T-helper 22 cell (primary cell): ENCODE results near the gene APOBEC2.

Source experiments
- DNase-seq: peaks from one replicate; pipeline ENCODE4 v3.0.0-alpha.2; 2020; ENCODE audit warnings: low read depth

The APOBEC2 gene

DNA sequence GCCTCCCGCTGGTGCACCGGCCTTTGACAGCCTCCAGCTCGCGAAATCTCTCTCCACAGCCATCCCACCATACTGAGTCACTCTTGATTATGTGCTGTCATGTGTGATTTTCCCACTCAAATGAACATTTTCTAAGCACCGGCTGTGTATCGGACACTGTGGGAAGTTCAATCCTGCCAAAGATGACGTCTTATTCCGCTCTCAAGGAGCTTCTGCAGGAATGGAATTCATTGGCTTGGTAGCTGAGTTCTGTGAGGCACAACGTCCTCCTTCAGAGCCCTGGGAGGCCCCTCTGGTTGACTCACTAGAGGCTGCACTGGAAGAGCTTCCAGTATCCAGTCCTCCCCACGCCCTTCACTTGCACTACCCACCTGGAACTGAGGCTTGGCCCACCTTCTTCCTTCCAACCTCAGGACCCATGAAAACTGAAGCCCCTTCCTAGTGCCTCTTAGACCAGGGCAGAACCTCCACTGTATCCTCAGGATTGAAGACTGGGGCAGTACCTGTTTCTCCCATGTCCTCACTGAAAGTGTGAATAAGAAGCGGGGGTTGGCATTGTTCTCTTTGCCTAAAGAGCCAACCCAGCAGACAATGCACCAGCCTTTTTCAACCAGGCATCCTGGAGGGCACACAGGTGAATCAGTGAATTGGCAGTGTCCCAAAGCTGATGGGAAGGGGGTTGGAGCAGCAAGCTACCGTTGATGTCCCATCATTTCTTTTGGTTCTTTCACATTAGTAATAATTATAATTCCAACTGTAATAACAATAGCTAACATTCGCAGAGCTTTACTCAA is 15.7 kb upstream of the APOBEC2 start:
- no peak for DNase-seq

DNA sequence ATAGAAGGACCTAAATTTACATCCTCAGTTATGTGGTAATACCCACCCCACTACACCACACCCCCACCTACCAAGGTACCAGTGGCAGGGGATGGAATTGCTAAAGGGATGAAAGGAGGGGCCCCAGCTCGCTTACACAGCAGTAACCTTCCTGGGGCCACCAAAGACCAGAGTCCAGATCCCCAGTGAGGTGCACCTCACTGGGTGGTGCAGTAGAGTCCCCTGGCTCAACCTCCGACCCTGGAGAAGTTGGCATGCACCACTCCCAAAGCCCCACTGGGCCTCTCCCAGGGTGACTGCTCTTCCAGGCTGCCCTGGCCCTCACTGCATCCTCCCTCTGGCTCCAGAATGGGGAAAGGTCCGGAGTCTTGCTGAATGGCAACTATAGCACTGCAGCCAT is 14.8 kb upstream of the APOBEC2 start:
- no peak for DNase-seq

DNA sequence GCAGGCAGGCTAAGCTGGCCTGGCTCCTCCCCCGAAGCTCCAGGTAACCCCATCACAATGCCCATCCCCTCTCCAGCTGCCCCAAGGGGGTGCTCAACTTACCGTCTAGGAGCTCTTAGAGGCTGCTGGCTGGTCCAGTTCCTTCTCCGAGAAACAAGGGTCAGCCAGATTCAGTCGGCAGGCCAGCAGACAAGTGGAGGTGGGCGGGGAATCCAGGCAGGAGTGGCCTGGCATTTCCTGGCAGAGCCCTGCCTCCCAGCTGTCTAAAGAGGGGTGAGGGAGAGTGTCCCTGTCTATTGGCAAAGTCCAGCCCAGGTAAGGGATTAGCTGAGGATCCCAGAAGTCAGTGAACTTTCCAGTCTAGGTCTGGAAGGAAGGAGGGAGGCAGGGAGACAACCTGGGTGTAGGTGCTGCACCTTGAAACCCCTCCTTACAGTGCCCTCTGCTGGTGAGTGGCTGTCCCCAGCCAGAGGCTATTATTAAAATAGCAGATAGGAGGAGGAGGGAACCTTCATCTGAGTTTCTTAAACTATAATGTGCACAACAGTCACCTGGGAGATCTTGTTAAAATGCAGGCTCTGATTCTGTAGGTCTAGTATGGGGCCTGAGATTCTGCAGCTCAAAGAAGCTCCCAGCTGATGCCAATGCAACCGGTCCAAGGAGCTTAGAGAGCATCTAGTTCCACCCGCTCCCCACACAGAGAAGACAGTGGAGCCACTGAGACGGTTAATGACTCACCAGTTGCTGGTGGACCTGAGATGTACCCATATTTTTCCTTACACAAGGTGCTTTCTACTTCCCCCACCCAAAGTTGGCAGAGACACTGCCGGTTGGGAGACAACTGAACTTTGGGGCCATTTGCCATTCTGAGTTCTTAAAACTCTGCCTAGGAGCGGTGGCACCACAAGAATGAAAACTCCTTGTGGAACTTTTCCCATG is 13.7 kb upstream of the APOBEC2 start, which contains the start of gene UNC5CL:
Gene UNC5CL, minus strand, starts transcription at position 162 of the 939 bp plus-strand sequence. CDS start 4,147 bp downstream, outside the sequence.
- DNase-seq = no peak

DNA sequence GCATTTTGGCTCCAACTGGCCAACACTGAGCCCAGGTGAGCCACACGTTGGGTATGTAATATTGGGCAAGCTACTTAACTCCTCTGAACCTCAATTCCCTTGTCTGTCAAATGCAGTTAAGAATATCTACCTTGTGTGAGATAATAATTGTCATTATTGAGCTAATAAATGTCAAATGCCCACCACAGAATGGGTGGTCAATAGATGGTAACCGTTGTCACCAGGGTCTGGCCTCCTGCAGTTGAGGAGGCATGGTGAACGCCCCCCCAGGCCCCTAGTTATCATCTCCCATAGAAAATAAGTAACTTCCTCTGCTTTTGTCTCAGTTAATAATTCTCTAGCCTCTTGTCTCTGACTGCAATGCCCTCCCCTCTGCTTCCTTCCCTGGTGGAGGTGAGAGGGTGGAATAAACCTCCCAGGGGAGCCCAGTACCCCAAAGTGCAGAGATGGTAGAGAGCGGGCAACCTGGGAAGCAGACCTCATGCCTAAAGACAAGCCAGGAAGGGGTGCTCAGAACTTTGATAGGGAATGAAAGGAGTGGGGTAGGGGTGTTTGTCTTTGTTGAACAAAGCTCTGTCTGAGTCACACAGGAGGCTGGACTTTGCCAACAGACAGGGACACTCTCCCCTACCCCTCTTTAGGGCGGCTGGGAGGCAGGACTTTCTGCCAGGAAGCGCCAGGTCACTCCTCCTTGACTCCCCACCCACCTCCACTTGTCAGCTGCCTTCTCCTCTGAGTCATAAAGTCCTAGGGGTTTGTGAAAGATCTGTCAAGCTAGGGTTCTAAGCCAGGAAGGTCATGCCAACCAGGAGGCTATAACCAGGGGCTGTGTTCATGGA is 12.7 kb upstream of the APOBEC2 start:
- DNase-seq = no peak

DNA sequence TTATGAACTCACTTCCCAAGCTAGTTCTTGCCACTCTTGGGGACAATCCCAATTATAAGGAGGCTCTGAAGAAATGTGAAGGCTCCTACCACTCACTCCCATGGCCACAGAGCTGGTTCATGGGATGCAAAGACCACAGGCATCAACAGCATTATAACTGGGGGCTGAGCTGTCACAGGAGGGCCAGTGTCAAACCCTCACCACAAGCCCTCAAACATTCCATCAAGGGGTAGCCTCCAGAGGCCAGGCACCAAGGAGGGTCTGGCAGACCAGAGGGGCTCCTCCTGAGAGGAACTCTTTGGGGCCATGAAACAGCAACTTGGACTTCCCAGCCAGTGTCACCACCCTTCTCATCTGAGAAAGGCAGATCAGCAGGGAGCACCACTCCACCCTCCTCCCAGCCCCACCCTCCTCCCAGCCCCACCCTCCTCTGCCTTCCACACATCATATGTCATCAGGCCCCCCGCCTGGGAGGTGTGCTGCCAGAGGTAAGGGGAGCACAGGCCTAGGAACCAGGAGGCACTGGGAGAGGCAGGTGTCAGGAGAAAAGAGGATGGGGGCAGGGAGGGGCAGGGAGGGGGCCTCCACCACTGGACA is 12.0 kb upstream of the APOBEC2 start:
- no peak for DNase-seq

DNA sequence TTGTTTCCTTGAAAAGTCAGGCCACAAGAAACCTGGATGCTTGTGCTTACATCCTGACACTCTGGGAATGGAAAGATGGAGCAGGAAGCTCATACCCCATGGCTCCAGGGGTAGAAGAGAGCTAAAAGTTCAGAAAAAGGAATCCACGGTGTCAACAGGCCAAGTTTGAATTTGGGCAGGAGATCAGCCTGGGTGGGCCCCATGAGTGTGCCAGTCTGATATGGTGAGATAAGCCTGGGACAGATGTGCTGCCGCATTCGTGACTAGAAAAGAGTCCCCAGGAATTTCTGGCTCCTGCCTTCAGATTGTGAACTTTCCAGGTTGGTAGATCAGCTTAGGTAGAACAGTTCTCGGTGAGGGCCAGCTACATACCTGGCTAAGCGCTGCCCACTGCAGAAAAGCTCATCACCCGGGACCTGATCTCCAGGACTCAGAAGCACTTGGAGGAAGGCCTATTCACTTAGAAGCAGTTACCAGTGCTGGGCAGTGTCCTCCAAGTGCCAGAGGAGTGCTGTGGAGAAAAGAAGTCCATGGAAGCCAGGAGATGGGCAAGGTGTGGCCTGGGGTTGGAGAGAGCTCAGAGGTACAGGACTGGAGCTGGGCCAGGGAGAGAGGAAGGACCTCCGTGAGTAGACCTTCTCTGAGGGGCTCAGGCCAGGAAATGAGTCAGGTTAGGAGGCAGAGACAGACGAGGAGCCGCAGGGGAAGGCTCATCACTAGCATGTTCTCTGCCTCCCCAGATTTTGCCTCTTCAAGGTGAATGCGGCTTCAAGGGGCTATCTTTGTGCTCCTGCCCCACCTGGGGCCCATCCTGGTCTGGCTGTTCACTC is 10.6 kb upstream of the APOBEC2 start, which contains the start of gene TSPO2:
Gene TSPO2, plus strand, starts transcription at position 242 of the 830 bp plus-strand sequence. Its CDS starts 519 bp downstream, at position 761.
- DNase-seq = no peak

DNA sequence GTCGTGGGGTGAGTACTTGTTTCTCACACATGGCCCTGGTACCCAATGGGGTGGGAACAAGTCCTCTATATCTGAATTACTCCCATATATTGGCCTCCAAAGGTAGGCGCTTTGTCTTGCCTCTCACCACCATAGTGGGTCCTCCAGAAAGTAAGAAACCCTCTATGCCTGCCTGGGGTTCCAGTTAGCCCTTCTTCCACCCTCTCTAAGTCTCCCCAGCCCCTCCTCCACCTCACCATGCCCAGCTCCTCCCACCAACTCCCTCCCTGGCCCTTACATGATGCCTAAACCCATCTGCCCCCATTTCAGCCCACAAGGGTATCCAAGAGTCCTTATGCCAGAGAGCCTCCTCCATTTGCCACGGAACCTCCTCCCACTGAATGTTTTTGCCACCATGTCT is 9.9 kb upstream of the APOBEC2 start:
- no peak for DNase-seq

DNA sequence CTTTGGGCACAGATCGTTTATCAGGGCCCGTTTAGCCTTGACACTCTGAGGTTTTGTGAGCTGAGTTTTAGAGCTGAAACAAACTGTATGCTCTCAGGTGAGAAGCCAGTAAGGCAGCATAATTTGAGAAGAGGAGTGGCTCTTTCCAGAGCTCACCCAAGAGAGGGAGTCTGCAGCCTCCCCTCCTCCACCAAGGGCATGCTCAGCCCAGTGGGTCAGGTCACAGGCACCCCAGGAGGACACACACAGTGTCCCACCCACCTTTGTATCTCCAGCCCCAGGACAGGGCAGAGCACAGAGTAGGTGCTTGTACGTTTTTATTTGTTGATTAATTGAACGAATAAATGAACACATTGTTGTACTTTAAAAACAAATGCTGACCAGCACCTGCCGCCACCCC is 7.3 kb upstream of the APOBEC2 start:
- DNase-seq = no peak

DNA sequence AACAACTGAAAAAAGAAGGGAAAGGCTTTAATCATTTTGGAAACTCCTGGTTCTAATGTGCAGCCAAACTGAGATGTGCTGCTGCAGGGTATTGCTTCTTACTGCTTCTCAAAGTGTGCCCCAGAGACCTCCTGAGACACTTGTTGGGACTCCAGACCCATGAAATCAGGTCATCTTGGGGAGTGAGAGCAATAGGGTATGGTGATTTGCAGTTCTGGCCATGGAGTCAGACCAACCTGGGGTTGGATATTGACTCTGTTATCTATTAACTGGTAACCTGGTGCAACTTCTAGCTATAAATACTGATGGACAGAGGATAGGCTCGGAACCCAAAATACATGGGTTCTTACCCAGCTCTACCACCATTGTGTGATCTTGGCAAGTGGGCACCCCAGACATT is 6.9 kb upstream of the APOBEC2 start:
- DNase-seq = no peak

DNA sequence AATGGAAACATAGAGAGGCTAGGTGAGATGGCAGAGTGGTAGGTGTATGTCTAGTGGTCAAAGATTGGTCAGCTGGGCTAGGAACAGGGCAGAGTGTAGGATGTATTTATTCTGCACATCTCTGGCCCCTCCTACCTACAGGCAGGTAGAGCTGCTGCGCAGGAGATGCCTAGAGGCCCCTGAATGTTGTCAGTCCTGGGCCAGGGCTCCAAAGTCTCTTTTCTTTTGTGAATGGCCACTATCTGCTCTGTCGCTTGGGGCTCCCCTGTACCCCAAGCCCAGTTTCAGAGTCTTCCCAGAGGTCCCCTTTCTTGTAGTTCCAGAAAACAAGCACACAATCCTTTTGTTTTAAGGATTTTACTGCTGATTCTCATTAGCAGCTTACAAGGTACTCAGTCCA is 5.7 kb upstream of the APOBEC2 start:
- DNase-seq = no peak

DNA sequence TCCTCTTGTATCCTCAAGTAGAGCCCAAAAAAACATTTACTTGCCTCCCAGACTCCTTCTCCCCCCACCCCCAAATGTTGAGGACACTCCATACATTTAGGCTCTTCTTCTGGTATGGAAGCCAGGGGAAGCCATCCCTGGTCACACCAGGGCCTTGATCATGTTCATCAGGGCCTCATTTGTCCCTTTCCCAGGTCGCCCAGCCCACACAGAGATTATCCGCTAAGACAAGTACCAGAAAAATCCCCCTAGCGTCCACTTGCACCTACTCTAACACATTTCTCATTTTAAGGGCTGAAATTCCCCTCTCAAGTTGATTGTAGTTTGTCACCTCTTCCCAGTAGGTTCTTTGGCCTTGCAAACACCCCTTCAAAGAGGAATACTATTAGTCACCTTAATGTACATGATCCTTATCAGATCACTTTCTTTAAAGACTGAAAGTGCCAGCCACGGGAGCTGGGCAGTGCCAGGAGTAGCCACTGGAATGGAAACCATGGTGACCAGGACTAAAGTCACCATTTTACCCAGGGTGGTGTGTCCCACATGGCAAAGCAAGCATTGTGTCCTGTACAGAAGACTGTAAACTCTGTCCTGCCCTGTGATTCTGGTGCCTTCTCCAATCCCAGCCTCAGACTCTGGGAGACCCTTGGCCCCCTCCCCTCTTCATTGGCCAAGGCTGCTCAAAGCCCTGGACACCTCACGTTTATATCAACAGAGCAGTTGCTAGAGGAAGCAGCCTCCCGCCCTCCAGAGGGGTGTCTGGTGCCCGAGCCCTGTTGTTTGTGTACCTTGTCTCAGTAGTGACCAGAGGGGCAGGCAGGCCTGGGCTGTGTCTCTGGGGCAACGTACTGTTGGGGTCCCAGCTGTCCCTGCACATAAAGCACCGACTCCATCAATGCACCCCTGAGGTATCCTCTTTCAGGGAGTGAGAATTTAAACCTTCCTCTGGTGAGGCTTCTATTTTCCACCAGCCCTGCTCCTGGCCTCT is 5.0 kb upstream of the APOBEC2 start:
- DNase-seq = no peak

DNA sequence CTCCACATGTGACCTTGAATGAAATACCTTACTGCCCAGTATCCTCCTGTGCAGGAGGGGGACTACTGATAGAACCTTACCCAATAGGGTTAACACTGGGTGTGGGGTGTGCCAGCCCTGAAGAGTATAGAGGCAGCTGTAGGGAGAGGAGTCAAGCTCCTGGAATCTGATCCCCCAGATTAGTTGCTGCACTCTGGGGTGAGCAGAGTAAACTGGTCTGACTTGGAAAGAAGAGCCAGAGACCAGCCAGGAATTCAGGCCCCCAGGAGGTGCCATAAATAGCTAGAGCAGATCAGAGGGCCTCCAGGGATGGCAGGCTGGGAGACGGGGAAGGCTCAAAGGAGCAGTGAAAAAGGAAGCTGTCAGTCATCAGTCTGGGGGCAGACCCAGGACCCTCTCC is 3.5 kb upstream of the APOBEC2 start:
- DNase-seq = no peak

DNA sequence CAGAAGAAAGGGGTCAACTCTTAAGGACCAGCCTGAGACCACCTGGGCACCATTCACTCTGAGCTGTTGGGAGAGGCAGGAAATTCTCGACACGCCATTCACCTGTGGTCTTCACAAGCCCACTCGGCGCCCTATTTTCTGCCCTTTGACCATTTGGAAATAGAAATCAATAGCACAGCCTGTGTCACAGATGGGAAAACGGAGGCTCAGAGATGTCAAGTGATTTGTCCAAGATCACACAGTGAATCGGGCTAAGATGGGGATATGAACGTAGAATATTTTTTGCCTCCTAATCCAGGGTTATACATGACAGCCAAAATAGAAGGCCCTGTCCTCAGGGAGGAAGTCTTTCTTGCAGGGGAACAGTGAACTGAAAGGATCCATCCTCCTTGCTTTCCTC is 3.0 kb upstream of the APOBEC2 start:
- DNase-seq = no peak

DNA sequence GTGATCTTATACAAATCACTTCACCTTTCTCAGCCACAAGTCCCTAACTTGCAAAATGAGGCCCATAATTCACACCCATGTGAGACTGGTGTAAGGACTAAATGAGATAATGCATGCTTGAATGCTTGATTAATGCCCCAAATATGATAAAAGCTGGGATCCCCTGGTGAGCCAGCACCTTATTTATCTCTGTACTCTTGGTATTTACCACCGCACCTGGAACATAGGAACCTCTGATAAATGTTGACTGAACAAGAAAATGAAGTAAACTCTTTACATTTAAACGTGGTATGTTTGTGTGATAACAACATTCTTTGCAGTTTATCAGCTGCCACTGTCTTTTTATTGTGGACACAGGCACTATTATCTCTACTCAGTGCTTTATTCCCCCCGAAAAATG is 2.5 kb upstream of the APOBEC2 start:
- DNase-seq = no peak

DNA sequence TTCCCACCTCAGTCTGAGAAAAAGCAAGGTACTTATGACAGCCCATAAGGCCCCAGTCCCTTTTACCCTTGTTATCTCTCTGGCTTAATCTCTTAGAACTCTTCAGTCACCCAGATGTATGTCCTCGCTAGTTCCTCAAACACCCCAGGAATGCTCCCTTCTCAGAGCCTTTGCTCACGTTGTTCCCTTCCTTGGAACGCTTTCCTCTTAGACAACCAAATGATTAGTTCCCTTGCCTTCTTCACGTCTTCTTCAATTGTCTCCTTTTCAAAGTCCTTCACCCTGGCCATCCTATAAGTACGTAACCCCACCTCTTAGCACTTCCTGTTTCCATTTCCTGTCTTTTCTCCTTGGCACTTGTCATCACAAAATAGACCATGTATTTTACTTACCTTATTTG is 1.1 kb upstream of the APOBEC2 start:
- DNase-seq = no peak

DNA sequence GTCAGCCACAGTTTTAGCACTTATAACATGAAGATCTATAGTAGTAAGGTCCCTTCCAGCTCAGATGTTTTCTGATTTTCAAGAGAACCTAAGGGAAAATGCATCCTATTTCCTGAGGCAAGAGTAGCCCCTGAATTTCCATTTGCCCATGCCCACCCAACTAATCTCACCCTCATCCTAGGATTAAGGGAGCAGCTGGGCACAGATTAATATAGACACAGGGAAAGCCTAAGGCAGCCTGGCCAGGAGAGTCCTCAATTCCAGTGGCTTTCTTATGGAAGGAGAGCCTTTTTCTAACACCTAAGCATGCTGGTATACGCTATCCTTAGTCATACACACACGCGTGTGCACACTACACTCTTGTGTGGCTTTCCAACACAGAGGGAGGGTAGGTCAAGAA is 1.5 kb downstream of the APOBEC2 start:
- DNase-seq = no peak

DNA sequence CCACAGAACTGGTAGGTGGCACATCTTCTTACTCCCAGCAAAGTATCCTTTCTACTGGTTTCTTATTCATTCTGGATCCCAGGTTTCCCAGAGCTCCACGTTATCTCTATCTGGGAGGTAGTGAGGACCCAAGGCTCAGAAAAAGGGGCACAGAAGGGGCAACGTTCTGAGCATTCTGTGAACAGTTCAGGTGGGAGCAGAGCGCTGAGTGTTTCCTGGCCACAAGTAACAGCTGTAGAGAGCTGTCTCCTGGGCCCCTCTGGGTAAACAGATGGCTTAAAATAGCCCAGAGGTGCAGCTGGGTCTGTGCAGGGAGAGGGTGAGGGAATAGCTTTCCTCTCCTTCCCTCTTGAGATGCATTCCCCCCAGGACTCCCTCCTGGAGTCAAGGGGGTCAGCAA is 2.1 kb downstream of the APOBEC2 start:
- no peak for DNase-seq

DNA sequence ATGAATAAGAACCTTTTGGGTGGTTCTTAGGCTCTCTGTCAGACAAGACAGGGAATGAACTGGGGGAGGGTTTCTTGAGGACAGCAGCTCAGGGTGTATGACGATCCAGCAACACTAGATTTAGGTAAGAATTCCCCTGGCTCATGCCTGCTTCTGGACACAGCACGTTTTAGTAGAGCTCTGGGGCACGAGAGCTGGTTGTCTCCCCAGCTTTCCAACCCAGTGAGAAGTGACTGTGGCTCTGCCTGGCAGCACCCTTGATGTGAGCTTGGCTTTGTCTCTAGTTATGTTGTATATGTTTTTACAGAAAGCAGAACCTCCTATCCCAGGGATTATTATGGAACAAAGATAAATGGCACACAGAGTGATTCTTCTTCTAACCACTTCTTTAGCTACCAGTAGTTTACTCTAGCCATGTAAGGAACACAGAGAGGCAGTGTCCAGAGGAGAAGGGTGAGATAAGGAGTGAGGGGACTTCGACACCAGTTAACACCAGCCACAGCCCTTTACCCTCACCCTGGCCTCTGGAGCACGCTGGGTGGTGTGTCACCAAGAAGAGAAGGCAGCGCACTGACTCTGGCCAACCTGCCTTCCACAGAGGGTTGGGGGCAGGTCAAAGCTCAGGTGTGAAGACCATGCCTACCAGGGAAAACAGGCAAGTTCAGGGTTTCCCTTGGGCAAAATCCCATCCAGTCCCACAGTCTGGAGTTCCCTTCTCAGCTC is 3.9 kb downstream of the APOBEC2 start:
- DNase-seq = no peak

DNA sequence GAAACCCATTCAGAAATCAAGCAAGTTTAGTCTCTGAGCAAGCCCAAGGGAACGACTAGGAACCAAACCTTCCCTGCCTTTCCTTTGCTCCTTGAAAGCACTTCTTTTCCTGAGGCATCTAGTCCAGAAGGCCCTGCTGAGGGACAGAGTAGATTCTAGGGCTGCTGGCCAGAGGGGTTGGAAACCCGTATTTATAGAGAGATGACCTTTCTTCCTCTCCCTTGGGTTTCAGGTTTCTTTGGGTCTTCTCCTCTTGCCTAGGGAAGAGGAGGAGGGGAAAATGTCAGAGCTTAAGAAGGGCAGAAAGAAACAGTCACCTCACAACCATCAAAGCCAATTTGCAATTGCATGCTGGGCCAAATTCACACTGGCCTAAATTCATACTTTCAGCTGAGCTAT is 5.8 kb downstream of the APOBEC2 start:
- no peak for DNase-seq
